Right forelimb (tissue), 1 donor: ENCODE data around the gene MAGEA8.
"Not testable (repeated sequence)": the region's sequence is repeated elsewhere in the genome, so short reads cannot be mapped to it uniquely, and the experiment has no call there.

Experiments used
- DNase-seq: peaks from one replicate; pipeline ENCODE4 v3.0.0-alpha.2; 2018

The MAGEA8 gene, protein sequence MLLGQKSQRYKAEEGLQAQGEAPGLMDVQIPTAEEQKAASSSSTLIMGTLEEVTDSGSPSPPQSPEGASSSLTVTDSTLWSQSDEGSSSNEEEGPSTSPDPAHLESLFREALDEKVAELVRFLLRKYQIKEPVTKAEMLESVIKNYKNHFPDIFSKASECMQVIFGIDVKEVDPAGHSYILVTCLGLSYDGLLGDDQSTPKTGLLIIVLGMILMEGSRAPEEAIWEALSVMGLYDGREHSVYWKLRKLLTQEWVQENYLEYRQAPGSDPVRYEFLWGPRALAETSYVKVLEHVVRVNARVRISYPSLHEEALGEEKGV

GRCh38 chrX:149881081-149881711, at the start of gene MAGEA8:
Gene MAGEA8 (plus strand): TSS chrX:149881183. CDS start chrX:149884273, 3,090 bp downstream.
- DNase-seq = no peak

- no peak for DNase-seq
Measured at GRCh38 chrX:149831473-149831872, 49.5 kb upstream of the MAGEA8 start.

DNA sequence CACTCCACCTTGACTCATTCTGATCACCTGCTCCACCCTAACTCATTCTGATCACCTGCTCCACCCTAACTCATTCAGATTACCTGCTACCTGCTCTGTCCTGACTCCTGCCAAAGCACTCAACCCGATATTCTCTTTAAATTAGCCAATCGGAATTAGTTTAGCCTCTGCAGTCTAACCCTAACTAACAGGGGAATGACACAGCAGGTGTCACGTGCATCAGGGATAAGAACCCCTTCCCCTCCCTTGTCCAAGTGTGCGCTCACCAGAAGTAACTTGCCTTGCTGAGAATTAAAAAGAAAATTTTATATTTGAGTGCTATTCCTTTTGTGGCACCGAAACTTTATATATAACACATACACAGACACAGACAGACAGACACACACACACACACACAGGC, 44.3 kb upstream of the MAGEA8 start:
- DNase-seq = not testable (repeated sequence)

- no peak for DNase-seq
Measured at GRCh38 chrX:149837167-149837566, 43.8 kb upstream of the MAGEA8 start.

DNA sequence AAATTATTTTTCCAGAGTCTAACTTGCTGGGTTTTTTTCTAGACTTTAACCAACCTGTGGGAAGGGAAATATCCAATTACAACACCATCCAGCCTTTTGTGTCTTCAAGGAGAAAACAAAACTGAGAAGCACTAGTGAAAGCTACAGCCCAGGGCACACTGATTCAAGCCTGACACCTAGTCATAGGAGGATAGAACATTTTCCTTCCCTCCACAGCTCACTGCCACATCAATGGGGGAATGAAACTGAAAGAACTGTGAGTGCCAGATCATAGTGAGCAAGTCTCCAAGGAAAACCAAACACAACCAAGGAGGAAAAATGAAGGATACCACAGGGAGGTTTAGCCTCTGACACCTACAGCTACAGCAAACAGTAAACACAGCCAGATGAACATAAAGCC, 43.3 kb upstream of the MAGEA8 start:
- no peak for DNase-seq

DNA sequence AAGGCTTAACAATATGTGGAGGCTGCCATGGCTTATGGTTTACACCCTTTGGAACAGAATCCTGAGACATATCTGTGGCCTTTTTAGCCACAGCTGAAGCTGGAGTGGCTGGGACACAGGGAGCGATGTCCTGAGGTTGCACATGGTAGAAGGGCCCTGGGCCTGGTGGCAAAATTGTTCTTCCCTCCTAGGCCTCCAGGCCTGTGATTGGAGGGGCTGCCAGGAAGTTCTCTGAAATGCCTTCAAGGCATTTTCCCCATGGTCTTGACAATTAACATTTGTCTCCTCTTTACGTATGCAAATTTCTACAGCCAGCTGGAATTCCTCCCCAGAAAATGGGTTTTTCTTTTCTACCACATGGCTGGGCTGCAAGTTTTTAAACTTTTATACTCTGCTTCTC, 39.1 kb upstream of the MAGEA8 start:
- no peak for DNase-seq

DNA sequence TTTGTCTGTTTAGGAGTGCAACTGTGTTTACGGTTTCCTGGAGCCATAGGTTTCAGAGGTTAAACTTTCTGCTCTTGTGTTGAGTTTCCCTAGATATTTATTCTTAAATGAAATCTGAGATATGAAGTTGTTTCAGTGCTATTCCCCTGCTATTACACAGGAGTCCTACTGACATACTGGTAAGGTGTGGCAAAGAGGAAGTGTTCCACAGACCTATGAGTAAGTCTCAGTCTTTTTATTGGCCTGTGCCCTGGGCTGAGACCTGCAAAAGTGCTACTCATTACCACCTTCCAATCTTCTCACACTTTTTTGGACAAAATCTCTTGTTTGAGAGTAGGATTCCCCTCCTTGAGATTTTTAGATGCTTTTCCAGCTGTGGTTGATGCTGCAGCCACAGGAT, 35.6 kb upstream of the MAGEA8 start:
- DNase-seq = no peak

GRCh38 chrX:149846789-149847188, 34.2 kb upstream of the MAGEA8 start:
- DNase-seq = no peak

DNA sequence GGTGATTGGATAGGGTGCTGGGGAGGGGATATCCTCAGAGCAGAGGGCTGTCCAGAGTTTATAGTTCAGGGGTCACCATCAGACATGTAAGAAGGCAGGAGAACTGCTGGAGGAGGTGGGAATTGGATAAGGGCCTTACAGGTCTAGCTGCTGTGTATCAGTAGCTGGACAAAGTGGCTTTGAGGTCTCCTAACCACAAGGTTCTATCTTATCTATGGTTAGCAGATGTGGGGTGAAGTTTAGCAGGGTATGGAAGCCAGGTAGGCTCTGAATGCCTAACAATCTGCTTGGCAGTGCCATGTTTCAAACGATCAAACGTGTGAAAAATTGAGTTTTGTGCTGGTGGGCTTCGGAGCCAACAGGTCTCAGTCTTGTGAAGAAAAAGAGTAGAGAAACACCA, 32.1 kb upstream of the MAGEA8 start:
- no peak for DNase-seq

GRCh38 chrX:149849787-149850186, 31.2 kb upstream of the MAGEA8 start:
- no peak for DNase-seq

GRCh38 chrX:149851864-149852263, 29.1 kb upstream of the MAGEA8 start:
- DNase-seq = no peak

- DNase-seq = no peak
Measured at GRCh38 chrX:149853925-149854324, 27.1 kb upstream of the MAGEA8 start.

DNA sequence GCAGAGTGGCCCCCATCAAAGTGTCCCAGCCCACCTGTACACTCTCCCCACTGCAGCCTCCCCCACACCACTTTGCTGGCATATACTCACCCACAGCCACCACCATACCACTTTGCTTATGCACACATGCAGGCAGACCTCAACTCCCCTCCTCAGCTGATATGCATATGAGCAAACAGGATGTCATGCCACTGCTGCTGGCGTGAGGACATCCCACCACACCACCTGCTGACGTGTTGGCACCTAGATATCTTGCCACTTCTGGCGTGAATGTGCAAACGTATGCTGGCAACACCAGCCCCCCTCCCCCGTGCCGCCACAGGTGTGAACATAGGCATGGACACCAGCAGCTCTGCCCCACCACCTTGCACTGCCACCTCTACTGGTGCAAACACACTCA, 22.4 kb upstream of the MAGEA8 start:
- DNase-seq = no peak

GRCh38 chrX:149860445-149860844, 20.5 kb upstream of the MAGEA8 start:
- DNase-seq = no peak

DNA sequence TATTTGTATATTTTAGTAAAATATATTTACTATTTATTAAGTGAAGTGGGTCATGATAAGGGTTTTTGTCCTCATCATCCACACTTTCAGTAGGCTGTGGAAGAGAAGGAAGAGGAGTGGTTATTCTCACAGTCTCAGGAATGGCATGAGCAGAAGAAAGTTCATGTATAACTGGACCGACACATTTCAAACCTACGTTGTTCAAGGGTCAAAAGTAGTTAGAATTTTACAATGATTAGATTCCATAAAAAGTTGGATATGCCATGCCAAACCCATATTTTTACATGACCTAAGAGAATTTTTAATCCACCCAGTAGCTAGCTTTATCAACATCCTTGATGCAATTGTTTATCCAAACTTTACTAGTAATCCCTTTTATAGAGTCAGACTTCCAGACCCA, 15.6 kb upstream of the MAGEA8 start:
- DNase-seq = no peak

GRCh38 chrX:149867488-149867887, 13.5 kb upstream of the MAGEA8 start:
- no peak for DNase-seq

DNA sequence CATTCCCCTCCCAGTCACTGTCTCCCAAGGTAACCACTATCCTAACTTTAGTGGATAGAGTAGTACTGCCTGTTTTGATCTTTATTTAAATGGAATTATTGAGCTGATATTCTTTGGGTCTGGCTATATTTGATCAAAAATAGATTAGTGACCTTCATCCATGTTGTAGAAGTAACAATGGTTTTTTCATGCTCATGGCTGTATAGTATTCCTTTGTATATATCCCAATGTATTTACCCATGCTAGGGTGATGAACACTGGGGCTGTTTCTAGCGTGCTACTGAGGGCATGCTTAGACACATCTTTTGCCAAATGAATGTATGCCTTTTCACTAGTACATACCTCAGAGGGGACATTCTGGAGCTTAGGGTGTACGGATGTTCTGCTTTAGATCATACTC, 10.1 kb upstream of the MAGEA8 start:
- no peak for DNase-seq

- DNase-seq = no peak
Measured at GRCh38 chrX:149871433-149871832, 9.6 kb upstream of the MAGEA8 start.

DNA sequence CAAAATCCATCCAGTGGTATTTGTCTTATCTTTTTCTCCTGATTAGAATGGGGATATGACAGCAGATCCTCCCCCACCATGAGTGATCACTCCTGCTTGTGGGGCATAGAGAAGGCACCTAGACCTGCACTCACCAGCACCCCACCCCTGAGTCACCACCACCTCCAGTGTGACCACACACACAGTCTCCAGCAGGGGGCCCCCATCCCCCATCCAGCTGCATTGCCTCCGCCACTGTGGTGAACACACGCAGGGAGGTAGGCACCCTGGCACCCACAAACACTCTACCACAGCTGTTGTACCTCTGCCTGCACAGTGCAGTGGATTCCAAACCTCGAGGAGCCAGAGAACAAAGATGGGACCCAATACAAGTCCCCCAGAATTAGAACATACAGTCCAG, 9.0 kb upstream of the MAGEA8 start:
- DNase-seq = no peak

- no peak for DNase-seq
Measured at GRCh38 chrX:149877157-149877556, 3.8 kb upstream of the MAGEA8 start.

DNA sequence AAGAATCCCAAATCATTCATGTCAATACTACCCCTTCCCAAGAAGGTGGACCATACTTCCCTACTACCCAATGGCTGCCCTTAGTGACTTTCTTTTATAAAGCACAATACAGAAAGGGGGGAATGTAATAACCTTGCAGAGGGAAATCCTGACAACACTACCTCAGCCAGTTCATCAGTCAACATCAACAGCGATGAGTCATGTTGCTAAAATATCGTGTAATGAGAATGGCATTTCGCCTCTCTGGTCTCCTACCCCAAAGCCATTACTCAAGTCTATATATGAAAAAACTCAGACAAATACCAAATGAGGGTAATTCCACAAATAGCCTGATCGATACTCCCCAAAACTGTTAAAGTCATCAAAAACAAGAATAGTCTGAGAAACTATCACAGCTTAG, 3.3 kb upstream of the MAGEA8 start:
- DNase-seq = no peak

DNA sequence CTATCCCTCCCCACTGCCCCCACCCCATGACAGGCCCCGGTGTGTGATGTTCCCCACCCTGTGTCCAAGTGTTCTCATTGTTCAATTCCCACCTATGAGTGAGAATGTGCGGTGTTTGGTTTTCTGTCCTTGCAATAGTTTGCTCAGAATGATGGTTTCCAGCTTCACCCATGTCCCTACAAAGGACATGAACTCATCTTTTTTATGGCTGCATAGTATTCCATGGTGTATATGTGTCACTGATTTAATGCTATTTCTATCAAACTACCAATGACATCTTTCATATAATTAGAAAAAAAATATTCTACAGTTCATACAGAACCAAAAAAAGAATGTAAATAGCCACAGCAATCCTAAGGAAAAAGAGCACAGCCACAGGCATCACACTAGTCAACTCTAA, 9.8 kb downstream of the MAGEA8 start:
- DNase-seq = not testable (repeated sequence)

DNA sequence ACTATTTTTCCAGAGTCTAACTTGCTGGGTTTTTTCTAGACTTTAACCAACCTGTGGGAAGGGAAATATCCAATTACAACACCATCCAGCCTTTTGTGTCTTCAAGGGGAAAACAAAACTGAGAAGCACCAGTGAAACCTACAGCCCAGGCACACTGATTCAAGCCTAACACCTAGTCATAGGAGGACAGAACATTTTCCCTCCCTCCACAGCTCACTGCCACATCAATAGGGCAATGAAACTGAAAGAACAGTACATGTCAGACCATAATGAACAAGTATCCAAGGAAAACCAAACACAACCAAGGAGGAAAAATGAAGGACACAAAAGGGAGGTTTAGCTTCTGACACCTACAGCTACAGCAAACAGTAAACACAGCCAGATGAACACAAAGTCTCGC, 17.6 kb downstream of the MAGEA8 start:
- DNase-seq = no peak

DNA sequence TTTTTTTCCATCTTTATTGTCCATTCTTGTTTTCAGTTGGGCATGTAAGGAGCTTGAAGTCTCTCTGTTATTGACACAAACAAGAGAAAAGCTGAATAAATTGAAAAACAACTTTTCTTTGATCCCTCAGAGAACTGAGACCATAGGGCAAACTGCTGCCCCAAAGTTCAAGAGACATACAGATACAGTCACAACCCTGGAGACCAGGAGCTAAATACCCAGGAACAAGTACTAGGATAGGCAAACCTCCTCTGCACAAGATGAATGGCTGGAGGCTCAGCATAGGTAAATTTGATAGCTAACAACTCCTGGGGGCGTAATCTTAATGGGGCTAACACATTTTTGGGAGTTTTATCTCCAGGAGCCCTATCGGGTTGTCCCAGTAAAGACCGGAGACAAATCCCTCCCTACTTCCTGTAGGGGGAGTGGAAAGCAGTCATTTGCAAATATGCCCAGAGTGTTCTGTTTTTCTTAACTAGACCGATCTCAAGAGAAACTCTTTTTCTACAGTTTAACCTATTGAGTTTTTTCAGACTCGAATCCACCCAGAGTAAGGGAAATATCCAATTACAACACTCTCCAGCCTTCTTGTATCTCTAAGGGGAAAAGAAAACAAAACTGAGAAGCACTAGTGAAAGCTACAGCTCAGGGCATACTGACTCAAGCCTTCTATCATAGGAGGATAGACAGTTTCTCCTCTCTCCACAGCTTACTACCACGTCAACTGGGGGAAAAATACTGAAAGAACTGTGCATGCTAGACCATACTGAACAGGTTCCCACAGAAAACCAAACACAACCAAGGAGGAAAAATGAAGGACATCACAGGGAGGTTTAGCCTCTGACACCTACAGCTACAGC, 23.1 kb downstream of the MAGEA8 start:
- no peak for DNase-seq
